CD4-positive, alpha-beta T cell treated with Interleukin-4 for 1 hour (primary cell): ENCODE measurements around the gene EPHA2.

Experiments used
- DNase-seq, 2 donors: peaks; one replicate each; pipeline ENCODE4 v3.0.0-alpha.2; 2020 to 2022

The EPHA2 gene

DNA sequence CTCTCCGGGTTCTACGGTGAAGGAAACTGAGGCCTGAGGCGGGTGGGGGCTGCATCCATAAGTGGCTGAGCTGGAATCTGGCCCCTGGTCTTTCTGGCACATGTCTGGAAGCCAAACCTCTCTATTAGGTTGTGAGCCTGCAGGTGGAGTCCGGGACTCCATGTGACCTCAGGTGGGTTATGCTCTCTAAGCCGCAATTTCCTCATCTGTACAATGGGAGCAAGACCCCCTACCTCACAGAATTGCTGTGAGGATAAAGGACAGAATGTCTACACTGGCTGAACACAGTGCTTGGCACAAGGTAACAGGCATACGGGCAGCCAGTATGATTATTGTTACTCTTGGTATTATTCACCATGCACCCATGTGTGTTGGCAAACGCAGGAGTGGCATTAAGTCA is 6.7 kb downstream of the EPHA2 start:
- DNase-seq: no peak

DNA sequence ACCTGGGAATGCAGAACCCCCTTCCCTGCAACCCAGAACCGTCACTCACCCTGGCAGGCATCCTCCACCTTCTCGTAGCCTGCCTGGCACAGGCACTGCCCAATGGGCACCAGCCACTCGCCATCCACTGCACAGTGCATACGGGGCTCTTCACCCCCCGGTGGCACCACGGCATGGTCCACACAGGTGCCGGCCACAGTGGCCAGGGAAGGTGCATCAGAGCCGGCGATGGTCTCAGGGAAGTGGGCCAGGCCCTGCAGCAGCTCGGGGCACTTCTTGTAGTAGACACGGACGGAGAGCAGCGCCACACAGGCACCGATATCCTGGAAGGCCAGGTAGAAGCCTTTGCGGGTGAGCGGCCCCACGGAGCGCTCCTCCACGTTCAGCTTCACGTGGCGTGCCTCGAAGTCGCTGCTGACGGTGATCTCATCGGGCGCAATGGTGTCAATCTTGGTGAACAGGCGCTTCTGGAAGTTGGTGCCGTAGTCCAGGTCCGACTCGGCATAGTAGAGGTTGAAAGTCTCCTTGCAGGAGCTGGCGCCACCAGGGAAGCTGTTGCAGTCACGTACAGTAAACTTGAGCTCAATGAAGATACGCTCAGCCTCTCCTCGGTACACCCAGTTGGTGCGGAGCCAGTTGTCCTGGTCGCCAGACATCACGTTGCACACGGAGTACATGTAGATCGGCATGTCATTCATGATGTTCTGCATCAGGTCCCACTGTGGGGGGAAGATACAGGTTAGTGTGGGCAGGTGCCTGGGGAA is 7.4 kb downstream of the EPHA2 start:
- DNase-seq: no peak

DNA sequence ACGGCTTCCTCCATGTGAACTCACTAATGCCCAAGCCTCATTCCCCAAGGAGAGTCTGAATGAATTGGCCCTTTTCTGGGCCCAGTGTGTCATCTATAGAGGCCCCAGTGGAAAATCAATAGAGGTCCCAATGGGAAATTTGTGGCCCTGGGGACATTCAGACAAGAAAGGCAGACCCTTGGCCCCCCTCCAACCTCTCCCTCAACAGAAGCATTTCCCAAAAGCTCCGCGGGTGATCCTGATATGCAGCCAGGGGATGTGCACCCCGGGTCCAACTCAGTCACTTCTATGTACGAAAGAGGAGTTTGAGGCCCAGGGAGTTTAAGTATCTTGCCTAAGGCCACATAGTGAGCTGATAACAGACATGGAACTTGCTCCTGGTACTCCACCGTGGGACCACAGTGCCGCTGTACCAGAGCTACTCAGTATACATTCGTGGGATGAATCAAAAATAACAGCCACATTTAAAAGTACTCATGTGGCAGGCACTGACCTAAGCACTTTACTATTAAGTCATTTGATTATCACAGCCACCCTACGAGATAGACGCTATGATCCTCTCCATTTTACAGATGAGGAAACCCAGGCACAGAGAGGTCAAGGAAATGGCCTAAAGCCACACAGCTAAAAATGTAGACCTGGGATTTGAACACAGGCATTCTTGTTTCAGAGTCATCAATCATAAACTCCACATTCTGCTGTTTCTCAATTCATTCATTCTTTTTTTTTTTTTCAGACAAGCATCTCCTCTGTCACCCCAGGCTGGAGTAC is 8.5 kb downstream of the EPHA2 start:
- DNase-seq: no peak

DNA sequence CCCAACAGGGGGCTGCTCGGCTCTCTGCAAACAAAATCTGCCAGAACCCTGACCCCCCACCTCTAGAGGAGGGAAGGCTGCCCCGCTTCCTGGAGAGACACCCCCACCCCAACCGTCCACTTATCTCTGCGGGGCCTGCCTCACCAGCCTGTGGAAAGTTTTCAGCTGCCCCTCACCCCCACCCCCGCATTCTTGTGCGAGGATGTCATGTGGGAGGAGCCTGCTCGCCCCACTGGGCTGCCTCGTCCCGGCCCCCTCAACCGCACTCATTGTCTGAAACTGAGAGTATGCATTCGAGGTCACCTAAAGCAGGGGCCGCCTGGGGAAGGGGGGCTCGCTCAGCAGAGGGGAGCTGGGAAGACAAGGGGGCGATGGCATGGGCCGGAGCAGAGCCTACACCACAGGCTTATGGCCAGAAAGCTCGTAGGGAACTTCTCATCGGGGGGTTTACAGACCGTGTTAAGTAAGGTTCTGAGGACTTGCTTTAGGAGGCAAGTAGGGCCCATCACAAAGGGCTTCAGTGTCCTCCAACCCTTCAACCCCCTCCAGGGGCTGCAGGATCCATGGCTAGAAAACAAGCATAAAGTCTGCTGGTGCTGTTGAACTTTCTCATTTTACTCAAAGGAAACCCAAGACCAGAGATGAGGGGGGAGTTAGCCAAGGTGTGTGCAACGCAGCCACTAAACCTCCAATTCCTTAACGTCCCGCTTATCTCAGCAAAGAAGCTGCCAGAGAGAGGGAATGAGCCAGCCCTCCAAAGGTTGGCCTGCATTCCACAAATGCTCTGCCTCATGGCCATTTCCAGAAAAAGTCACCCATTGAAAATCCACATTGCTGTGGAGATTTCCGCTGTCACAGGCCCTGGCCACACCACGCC is 9.4 kb downstream of the EPHA2 start:
- DNase-seq: no peak

DNA sequence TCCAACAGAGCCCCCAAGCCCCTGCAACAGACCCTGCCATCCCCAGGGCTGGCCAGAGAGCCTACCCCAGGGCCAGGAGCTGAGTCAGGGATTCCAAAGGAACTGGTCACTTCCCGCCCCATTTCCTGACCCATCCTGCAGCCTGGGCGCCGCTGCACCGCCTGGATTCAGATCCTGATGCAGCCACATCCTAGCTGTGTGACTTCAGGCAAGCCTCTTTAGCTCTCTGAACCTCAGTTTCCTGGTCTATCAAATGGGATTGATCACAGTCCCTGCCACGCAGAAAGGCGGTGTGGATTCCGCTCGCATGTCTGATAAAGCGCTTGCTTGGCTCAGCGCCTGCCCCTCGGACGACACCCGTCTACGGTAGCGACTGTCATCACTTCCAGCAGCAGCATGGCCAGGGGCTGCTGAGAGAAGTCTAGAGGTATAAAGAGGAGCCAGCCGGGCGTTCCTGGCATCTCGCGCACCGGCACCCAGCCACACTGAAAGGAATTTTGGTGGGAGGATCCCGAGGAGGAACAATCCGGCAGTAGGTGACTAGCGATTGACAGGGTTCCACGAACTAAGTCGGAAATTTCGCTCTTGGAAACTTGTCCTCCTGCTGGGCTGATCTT is 10.1 kb downstream of the EPHA2 start:
- no peak for DNase-seq

DNA sequence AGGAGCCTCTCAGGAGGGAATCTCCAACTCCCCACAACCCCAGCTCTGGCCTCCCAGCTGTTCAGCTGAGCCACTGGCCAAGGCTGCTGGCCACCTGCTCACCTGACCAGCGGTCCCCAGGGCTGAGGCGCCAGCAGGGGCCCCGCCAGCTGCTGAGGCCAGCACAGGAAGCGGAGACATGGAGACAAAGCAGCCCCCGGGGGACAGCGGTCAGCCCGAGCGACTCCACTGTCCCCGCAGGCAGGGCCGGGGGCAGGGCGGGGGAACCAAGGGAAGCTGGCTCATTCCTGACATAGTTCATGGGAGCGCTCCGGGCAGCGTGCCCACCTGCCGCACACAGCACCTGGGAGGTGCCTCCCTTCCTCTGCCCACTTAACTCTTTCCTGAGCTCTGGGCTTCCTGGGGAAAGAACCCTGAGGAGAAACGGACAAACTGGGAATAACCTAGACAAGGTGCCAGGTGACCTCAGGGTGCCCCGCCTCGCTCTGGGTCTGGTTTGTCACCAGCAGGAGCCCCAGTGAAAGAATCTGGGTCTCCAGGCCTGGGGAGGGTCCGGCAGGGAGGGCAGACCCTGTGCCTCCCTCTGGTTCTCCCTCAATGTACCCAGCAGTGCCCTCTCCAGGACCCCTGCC is 10.7 kb downstream of the EPHA2 start:
- DNase-seq: no peak

DNA sequence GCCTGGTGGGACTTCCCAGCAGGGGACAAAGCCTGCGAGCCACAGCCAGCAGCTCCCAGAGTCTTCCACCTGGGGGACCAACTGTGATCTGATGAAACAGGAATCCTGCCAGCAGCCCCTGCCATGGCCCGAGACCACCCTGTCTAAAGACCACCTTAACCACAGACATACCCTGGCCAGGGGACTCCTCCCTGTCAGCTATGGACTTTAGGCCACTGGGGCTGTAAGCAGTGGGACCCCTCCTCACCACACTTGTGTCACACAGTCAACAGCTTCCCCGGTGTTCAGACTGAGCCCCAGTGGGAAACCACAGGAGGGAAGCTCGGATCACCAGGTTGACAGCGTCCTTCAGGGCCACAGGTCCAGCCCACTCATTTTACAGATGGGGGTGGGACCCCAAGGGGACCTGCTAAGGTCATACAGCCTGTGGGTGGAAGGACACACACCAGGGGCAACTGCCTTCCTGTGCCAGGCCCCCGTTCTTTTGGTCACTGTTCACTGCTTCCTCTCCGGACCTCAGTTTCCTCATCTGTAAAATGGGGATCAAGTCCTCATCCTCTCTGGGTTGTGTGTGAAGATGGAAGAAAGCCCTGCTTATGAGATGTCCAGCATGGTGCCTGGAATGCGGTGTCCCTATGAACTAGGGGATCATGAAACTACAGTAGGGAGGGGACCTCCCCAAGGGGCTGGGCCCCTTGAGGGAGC is 11.4 kb downstream of the EPHA2 start:
- DNase-seq: no peak

DNA sequence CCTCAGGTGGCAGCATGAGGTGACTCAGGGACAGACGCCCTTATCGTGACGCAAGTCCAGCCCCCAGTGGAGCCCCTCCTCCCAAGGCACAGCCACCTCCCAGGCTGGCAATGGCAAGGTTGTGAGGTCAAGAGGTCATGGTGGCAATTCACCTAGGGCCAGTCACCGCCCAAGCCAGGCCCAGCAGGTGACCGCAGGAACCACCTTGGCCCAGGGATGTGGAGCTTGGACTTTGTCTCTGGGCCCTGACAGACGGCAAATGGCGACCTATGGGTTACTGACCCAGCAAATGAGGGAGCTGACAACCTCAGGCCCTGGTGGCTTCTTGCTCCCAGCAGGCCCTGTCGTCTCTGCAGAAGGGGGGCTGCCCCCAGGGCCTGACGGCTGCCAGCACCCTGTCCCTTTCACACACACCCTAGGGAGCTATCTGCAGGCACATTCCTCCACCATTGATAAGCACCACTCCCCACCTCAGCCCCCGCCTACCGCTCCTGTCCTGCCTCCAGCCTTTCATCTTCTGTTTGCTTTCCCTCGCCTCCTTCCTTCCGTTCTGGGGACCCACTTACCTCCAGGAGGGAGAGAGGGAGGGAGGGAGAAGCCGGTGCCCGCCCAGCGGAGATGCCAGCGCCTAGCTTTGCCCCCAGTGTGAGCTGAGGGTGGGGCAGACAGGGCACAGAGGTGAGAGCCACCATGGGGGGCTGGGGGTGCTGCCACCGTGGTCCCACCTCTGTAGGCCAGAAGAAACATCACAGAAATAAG is 12.1 kb downstream of the EPHA2 start:
- DNase-seq: no peak

DNA sequence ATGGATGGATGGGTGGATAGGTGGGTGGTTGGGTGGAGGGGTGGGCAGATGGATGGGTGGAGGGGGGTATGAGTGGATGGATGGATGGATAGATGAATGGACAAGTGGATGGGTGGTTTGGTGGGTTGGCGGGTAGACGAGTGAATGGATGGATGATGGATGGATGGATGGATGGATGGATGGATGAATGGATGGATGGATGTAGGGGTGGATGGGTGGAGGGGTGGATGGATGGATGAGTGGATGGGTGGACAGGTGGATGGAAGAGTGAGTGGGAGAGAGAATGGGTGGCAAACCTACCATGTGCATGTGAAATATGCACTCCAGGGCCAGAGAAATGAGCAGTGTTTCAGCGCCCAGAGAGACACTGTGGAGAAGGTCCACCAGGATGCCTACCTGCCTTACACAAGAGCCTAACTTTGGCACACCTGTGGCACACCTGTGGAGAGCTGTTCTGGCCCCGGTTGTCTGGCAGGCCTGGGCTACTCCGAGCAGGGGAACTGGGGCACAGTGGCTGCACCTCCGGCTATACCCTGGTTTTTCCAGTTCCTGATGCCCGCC is 12.8 kb downstream of the EPHA2 start:
- DNase-seq: no peak

DNA sequence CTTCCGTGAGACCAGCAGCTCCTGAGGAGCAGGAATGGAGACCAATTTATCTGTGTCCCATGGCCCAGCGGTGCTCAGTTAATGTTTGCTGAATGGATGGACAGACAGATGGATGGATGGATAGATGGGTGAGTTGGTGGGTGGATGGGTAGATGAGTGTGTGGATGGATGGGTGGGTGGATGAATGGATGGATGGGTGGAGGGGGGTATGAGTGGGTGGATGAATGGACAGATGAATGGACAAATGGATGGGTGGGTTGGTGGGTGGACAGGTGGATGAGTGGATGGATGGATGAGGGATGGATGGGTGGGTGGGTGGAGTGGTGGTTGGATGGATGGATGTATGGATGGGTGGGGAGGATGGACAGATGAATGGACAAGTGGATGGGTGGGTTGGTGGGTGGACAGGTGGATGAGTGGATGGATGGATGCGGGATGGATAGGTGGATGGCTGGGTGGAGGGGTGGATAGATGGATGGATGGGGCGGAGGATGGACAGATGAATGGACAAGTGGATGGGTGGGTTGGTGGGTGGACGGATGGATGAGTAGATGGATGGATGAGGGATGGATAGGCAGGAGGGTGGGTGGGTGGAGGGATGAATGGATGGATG is 13.4 kb downstream of the EPHA2 start:
- DNase-seq: no peak

DNA sequence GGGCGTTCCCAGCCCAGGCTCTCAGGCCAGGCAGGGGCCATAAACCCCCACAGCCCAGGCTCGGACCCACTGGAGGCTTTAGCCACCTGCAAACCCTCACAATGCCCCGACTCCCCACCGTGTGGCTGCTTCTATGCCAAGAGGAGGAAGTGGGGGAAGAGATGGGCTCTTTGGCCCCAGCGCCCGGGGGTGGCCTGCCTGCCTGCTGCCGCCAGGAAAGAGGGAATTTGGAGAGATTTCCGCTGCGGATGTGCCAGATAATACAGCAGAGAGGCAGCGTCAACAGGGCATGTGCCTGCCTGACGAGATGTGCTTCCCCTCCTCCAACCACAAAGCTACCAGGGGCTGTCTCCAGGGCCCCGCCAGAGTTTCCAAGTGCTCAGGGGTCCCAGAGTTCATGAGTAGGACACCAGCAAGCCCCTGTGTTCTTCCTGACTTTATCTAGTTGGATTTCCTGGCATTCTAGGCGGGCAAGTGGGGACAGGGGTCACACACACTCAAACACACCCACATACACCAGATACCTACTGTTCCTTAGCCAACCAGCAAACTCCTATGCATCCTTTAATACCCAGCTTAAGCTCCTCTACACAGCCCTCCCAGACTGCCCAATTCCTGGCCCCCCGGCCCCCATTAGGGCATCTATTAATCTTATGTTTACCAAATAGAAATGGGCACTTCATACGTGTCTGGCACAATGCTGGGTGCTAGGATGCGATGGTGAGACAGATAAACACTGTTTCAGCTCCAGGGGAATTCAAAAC is 14.1 kb downstream of the EPHA2 start:
- DNase-seq: no peak

DNA sequence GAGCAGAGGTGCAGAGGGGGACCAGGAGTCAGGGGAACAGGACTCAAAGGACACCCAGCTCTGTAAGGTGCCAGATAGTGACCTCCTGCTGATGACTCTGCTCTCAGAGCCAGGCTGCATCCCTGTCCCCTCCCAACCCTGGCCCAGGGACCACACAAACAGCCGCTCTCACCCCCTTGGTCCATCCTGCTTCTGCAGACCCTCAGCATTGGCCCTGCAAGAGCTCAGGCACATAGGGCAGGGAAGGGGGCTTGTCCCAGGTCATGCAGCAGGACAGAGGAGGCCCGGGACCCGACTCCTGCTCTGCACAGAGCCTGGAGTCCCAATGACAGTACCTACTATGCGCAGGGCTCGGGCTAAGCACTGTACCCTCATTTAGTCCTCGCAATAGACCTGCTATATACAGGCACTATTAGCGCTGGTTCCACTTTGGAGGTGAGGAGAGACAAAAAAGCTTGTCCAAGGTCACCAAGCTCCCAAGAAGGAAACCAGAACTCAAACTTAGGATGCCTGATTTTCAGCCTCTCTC is 15.7 kb downstream of the EPHA2 start:
- DNase-seq: no peak

DNA sequence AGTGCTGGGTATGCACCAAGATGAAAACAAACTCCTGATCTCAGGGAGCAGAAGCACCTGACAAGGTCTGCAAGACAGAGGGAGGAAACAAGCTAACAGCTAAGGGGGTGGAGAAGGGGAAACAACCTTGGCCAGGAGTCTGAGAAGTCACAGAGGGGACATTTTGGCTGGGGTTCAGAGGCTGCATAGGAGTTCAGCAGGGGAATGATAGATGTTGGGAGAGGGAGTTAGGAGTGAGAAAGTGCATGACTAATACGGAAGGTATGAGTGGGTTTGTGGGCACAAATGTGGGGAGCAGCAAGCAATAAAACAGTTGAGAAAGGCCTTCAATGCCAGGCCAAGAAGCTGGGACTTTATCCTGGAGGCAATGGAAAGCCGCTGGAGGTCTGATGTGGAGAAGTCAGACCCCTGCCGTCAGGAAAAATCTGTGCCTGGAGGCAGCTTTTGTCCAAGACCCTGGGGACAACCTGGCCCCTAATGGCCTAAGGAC is 16.4 kb downstream of the EPHA2 start:
- no peak for DNase-seq

DNA sequence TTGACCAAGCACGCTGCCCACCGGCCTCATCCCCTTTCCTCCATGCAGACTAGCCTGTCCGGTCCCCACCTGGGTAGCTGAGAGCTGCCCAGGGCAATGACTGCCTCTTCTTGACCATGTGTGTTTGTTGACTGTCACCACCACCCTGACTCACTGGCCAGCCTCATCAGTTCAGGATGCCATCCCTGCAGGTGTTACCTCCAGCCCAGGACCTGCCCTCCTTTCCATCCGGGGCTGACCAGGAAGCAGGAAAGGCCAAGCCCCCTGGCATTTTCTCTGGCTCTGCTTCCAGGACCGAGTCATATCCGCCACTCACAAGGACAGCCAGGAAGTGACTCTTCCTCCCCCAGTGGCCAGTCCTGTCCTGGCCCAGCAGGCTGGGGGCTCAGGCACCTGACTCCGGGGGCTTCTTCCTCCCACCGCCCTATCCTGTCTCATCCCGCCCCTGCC is 17.1 kb downstream of the EPHA2 start:
- DNase-seq: no peak

DNA sequence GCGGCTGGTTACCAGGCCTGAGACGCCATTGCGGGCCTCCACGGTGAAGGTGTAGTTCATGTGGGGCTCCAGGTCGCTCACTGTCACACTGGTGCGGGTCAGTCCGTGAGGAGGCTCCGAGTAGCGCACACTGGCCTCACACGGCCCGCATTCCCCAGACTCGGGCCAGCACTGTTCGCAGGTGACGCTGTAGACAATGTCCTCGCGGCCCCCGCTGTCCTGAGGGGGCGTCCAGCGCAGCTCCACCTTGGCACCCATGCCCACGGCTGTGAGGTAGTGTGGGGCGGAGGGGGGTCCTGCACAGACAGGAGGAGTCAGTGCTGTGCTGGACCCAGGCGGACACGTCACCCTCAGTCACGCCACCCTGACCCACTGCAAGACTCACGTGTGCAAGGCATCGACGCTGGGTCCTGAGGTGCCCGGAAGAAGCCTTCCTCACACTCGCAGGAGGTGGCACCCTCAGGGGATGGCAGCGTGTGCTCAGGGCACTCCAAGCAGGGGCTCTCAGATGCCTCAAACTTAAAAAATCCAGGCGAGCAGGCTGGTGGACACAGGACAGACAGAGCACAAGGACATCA is 17.9 kb downstream of the EPHA2 start:
- DNase-seq: no peak

DNA sequence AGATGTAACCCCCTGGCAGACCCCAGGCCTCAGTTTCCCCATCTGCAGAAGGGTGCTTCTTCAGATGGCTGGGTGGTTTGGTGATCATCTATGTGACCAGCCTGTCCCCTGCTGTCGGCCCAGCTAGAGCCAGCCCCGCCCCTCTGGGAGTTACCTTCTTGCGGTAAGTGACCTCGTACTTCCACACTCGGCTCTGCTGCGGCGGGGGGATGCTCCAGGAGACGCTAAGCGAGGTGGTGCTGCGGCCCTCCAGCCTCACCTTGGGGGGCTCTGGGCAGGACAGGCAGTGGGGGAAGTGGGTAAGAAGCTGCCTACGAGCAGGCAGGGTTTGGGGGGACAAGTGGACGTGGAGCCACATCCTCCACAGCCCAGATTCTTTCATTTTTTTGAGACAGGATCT is 20.4 kb downstream of the EPHA2 start:
- no peak for DNase-seq

DNA sequence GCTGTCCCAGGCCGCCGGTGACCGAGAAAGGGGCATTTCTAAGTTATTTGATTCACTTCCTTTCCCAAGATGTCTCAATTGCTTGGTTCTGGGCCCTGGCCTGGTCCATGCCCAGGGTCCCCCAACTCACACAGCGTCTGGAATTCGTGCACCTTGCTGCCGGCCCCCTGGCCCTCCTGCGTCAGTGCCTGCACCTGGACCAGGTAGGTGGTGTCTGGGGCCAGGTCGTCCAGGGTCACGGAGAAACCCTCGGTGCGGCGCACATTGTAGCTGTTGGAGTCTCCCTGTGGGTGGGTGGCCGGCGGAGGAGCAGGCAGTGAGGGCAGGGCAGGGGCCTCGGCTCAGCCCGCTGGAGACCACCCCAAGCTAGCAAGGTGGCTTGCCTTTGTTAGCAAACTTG is 21.0 kb downstream of the EPHA2 start:
- DNase-seq: no peak

DNA sequence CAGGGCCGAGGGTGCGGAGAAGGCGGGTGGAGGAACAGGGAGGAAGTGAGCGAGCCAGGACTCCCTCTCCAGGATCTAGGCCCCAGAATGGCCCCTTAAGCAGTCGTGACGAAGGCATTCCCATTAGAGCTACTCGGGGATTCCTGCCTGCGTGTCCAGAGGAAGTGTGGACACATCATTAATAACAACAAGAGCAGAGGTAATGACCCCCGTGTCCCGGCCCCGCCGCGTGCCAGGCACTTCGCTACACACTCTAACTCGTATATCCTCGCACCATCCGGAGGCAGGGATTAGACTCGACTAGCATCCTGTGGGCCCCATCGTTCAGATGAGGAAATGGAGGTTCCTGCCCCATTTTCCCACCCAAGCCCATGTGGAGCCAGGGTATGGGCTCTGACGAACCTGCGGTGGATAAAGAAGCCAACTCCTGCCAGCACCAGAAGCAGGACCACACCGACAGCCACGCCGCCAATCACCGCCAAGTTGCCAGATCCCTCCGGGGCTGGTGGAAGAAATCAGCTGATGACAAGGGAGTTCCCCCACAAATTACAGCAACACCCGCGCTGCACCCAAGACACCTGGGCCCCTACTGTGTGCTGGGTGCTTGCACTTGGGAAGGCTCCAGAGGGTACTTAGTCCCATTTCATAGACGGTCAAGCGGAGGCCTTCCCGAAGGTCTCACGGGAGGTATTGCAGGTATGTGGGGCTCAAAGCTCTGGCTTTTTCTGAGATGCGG is 21.6 kb downstream of the EPHA2 start:
- DNase-seq: no peak
